SK-N-MC (cell line): ENCODE data around the gene SIX2.

Experiments
- FOXP2 ChIP-seq: optimal IDR thresholded peaks from 2 replicates; pipeline ENCODE3; 2011; ENCODE audit warnings: mild to moderate bottlenecking, moderate library complexity; ENCODE audit not compliant: insufficient read depth; ENCODE audit errors: extremely low read length, control extremely low read depth
- POLR2AphosphoS5 ChIP-seq: IDR thresholded peaks from 2 replicates; pipeline ENCODE4 v1.6.1; 2012; ENCODE audit warnings: mild to moderate bottlenecking, low read depth, low read length, borderline replicate concordance

GRCh38 chr2:45010702-45011012 is 1.4 kb upstream of the SIX2 start:
- TF ChIP-seq POLR2AphosphoS5 (no peak), FOXP2 (no peak)
